HCT116 (cell line): ENCODE results near the gene ESPNL. TPM values are rescaled to one million over a fixed set of nuclear protein-coding genes. Genes with fewer than 3 reads are reported as not detected.

Experiments used
- ATAC-seq: fragments of 200-7000 bp; cut with Tn5 transposase; 2 replicates; pipeline ENCODE4 v1.9.1; 2020; ENCODE audit warnings: mild to moderate bottlenecking, moderate library complexity
- BruUV-seq: library from RNA; stranded (reverse); fragments of 400-500 nt; replicated peaks from 2 replicates; lab custom pipeline; 2021; lab: Mats Ljungman, UMichigan
- CTCF ChIA-PET: fragments of 300-600 bp; sonication (Branson Sonifier 250); formaldehyde crosslinking; loops from one replicate; lab custom pipeline; 2021; ENCODE audit warnings: antibody characterized with exemption; lab: Charles Lee
- POLR2A ChIA-PET: fragments of 300-600, 350-600 bp; sonication (Branson Sonifier 250); formaldehyde crosslinking; loops from one replicate; lab custom pipeline; 2021; ENCODE audit warnings: antibody characterized with exemption; lab: Charles Lee
- RAD21 ChIA-PET, 2 experiments: fragments of 300-600 bp; sonication (Branson Sonifier 250); formaldehyde crosslinking; loops; one replicate each; lab custom pipeline; 2023; ENCODE audit warnings: low total read pairs in 2 of 2; ENCODE audit not compliant: uncharacterized antibody in 2 of 2, unreplicated experiment in 2 of 2, low non-redundant PET in 1 of 2; lab: Charles Lee
- DNase-seq: peaks from one replicate; pipeline ENCODE4 v3.0.0-alpha.2; 2010; ENCODE audit warnings: low read depth, low spot score
- H2AFZ ChIP-seq: fragments of 200-600 bp; shearing (Covaris generic), sonication (generic); 2 replicates; pipeline ENCODE4 v1.6.1; 2017; ENCODE audit warnings: low read depth, mixed run types, mixed read lengths, antibody characterized with exemption, low read length; ENCODE audit not compliant: poor library complexity, severe bottlenecking
- H3K27ac ChIP-seq: 2 replicates; pipeline ENCODE4 v1.5.1; 2012; ENCODE audit warnings: low read depth, low read length
- H3K27me3 ChIP-seq: fragments of 200-600 bp; sonication (generic); 2 replicates; pipeline ENCODE4 v1.6.1; 2016; ENCODE audit warnings: mixed run types, low read length, mixed read lengths; ENCODE audit not compliant: insufficient read depth
- H3K36me3 ChIP-seq, 2 experiments: fragments of 200-500 bp in 1 of 2; fragments of 200-600 bp in 1 of 2; sonication (Bioruptor generic) in 1 of 2; sonication (generic) in 1 of 2; 2 replicates each; pipeline versions ENCODE4 v1.5.1 to v1.6.1; 2014 to 2016; ENCODE audit warnings: low read length in 2 of 2, inconsistent platforms in 1 of 2, mixed read lengths in 1 of 2, mixed run types in 1 of 2; ENCODE audit not compliant: insufficient read depth in 2 of 2, control insufficient read depth in 1 of 2
- H3K4me1 ChIP-seq, 2 experiments: fragments of 200-600 bp in 1 of 2; sonication (generic) in 1 of 2; 2 replicates each; pipeline versions ENCODE4 v1.5.1 to v1.6.1; 2012 to 2017; ENCODE audit warnings: low read length in 2 of 2, inconsistent platforms in 1 of 2, mild to moderate bottlenecking in 1 of 2, mixed read lengths in 1 of 2, mixed run types in 1 of 2, moderate library complexity in 1 of 2; ENCODE audit not compliant: insufficient read depth in 2 of 2, control insufficient read depth in 1 of 2
- H3K4me2 ChIP-seq: fragments of 200-600 bp; sonication (generic); 2 replicates; pipeline ENCODE4 v1.6.1; 2017; ENCODE audit warnings: mixed run types, low read length, mixed read lengths
- H3K4me3 ChIP-seq, 2 experiments: fragments of 200-600 bp in 1 of 2; sonication (generic) in 1 of 2; replicated peaks in 1 of 2; 2 replicates each; pipeline ENCODE4 v1.5.1; 2011 to 2016; ENCODE audit warnings: low read length in 2 of 2, control low read depth in 1 of 2, low read depth in 1 of 2, mild to moderate bottlenecking in 1 of 2, mixed read lengths in 1 of 2, mixed run types in 1 of 2
- H3K79me2 ChIP-seq: fragments of 200-600 bp; sonication (generic); 2 replicates; pipeline ENCODE4 v1.6.1; 2017; ENCODE audit warnings: mild to moderate bottlenecking, mixed run types, low read length, moderate library complexity, mixed read lengths; ENCODE audit not compliant: insufficient read depth
- H3K9ac ChIP-seq: fragments of 200-600 bp; sonication (generic); 2 replicates; pipeline ENCODE4 v1.6.1; 2016; ENCODE audit warnings: low read length, mixed read lengths
- H3K9me2 ChIP-seq: fragments of 200-600 bp; sonication (generic), shearing (Covaris generic); 2 replicates; pipeline ENCODE4 v1.6.1; 2017; ENCODE audit warnings: mixed run types, mild to moderate bottlenecking, moderate library complexity; ENCODE audit not compliant: insufficient read depth
- H3K9me3 ChIP-seq, 2 experiments: fragments of 200-500 bp in 1 of 2; fragments of 200-600 bp in 1 of 2; sonication (Bioruptor generic) in 1 of 2; sonication (generic) in 1 of 2; 2 replicates each; pipeline ENCODE4 v1.6.1; 2014 to 2017; ENCODE audit warnings: low read length in 2 of 2, mixed read lengths in 2 of 2, inconsistent platforms in 1 of 2, low read depth in 1 of 2, mild to moderate bottlenecking in 1 of 2, mixed run types in 1 of 2, moderate library complexity in 1 of 2; ENCODE audit not compliant: control insufficient read depth in 1 of 2, insufficient read depth in 1 of 2
- H4K20me1 ChIP-seq: fragments of 200-600 bp; sonication (generic), shearing (Covaris generic); 2 replicates; pipeline ENCODE4 v1.6.1; 2017; ENCODE audit warnings: mixed run types, mild to moderate bottlenecking, moderate library complexity; ENCODE audit not compliant: insufficient read depth
- CBX3 ChIP-seq: IDR thresholded peaks from 2 replicates; pipeline ENCODE4 v1.6.1; 2012; ENCODE audit warnings: low read depth
- EZH2 ChIP-seq: fragments of 200-600 bp; sonication (generic); IDR thresholded peaks from 2 replicates; pipeline ENCODE4 v1.6.1; 2017; ENCODE audit warnings: antibody characterized with exemption, mixed run types
- EZH2phosphoT487 ChIP-seq: fragments of 200-600 bp; IDR thresholded peaks from 2 replicates; pipeline ENCODE4 v1.6.1; 2018; ENCODE audit warnings: antibody characterized with exemption, borderline replicate concordance
- FOSL1 ChIP-seq: IDR thresholded peaks from 2 replicates; pipeline ENCODE4 v1.6.1; 2012; ENCODE audit warnings: low read depth
- JUND ChIP-seq: IDR thresholded peaks from 2 replicates; pipeline ENCODE4 v1.6.1; 2012
- ZFX ChIP-seq: fragments of 450-650 bp; IDR thresholded peaks from 2 replicates; pipeline ENCODE4 v1.6.1; 2017
- intact Hi-C: fragments of 100-400 bp; cut with micrococcal nuclease; formaldehyde crosslinking; loops from 2 replicates; pipeline ENCODE4 v1.10.0; 2022
- total RNA-seq: library from RNA; stranded (reverse); gene quantifications from one replicate; pipeline ENCODE4 v1.2.1, GENCODE V29; 2021; ENCODE audit not compliant: unreplicated experiment
- TF ChIP-seq, protein P1 (sequence below): IDR thresholded peaks from 2 replicates; pipeline ENCODE4 v1.6.1; 2011; ENCODE audit warnings: mild to moderate bottlenecking, low read length, moderate library complexity; ENCODE audit not compliant: insufficient replicate concordance; ENCODE audit errors: extremely low read depth
- TF ChIP-seq, protein P2 (sequence below): IDR thresholded peaks from 2 replicates; pipeline ENCODE4 v1.6.1; 2012

ESPNL gene
- total RNA-seq, 1 experiment from 2014 or later, result 0.22 TPM

- H3K79me2 ChIP-seq, result no peaks in the 10 kb centered on the region
- no peak for DNase-seq
- BruUV-seq, result no TSS peak
- no peak overlapping the region for H3K9ac ChIP-seq
- no peaks in the 10 kb centered on the region for H3K9me3 ChIP-seq
- no peak overlapping the region for H2AFZ ChIP-seq
- no peaks in the 10 kb centered on the region for H3K9me2 ChIP-seq
- TF ChIP-seq, protein P1, sequence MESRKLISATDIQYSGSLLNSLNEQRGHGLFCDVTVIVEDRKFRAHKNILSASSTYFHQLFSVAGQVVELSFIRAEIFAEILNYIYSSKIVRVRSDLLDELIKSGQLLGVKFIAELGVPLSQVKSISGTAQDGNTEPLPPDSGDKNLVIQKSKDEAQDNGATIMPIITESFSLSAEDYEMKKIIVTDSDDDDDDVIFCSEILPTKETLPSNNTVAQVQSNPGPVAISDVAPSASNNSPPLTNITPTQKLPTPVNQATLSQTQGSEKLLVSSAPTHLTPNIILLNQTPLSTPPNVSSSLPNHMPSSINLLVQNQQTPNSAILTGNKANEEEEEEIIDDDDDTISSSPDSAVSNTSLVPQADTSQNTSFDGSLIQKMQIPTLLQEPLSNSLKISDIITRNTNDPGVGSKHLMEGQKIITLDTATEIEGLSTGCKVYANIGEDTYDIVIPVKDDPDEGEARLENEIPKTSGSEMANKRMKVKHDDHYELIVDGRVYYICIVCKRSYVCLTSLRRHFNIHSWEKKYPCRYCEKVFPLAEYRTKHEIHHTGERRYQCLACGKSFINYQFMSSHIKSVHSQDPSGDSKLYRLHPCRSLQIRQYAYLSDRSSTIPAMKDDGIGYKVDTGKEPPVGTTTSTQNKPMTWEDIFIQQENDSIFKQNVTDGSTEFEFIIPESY, result no peak
- no peak for TF ChIP-seq FOSL1
- TF ChIP-seq CBX3, result no peak
- TF ChIP-seq, protein P2, sequence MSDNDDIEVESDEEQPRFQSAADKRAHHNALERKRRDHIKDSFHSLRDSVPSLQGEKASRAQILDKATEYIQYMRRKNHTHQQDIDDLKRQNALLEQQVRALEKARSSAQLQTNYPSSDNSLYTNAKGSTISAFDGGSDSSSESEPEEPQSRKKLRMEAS, result no peak
- TF ChIP-seq JUND, result no peak
- TF ChIP-seq ZFX, result no peak
- TF ChIP-seq EZH2, result no peak
- no peak for TF ChIP-seq EZH2phosphoT487
- H3K4me3 ChIP-seq, result no peak overlapping the region
- no peaks in the 10 kb centered on the region for H3K36me3 ChIP-seq
- no peaks in the 10 kb centered on the region for H4K20me1 ChIP-seq
- peaks cover 4 to 12% of the 10 kb centered on the region in 2 experiments; a peak in 3 of 4 replicates for H3K4me1 ChIP-seq
- no peak overlapping the region for H3K27ac ChIP-seq
- intact Hi-C loops, result no loop called here
- RAD21 ChIA-PET, result no interaction called here
- H3K27me3 ChIP-seq, result no peaks in the 10 kb centered on the region
- CTCF ChIA-PET, result no interaction called here
- H3K4me2 ChIP-seq, result no peak overlapping the region
- no peak for ATAC-seq
- POLR2A ChIA-PET, result no interaction called here
Measured at GRCh38 chr2:238155761-238156694, 55.9 kb downstream of the ESPNL start.
